Left lobe of liver (tissue), 2 donors: ENCODE results near the gene KCNK4. TPM values are rescaled to one million over a fixed set of nuclear protein-coding genes. Genes with fewer than 3 reads are reported as not detected.

Experiments used
- ATAC-seq: fragments of 200-7000 bp; cut with Tn5 transposase; one replicate; pipeline ENCODE4 v1.9.1; 2020; ENCODE audit warnings: mild to moderate bottlenecking, moderate library complexity
- DNase-seq: peaks from one replicate; pipeline ENCODE4 v3.0.0-alpha.2; 2020; ENCODE audit warnings: low spot score
- total RNA-seq: library from RNA; stranded (reverse); gene quantifications from one replicate; pipeline ENCODE4 v1.2.1, GENCODE V29; 2021
- donor health status: DM: no; HTN: no; CAD: no; lungs with moderate emphysema.
- donor health status: DM: no; HTN: yes; CAD: no.

Gene KCNK4
- total RNA-seq, 1 donor from 2014 or later = not detected

- no peak for DNase-seq
- peak; percentile 8 for ATAC-seq
Observed at GRCh38 chr11:64252003-64252872, 38.9 kb upstream of the KCNK4 start.

GRCh38 chr11:64253043-64253442 lies 38.1 kb upstream of the KCNK4 start:
- no peak for DNase-seq
- ATAC-seq = no peak

DNA sequence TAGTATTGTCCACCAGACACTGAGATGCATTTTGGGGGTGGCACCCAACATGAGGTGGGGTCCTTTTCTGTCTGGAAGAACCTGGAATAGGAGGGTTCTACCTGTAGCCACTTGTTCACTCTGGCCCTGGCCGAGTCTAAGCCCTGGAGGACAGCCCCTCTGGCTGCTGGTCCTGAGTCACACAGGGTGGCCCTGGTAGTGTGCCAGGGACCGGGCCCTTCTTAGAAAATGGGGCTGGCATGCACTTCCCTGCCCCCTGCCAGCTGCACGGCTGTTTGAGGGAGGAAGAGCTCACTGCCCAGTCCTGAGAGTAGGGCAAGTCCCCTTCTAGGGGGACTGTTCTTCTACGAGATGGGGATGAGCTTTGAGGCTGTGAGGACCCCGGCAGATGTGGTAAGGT lies 37.6 kb upstream of the KCNK4 start:
- DNase-seq (no peak), ATAC-seq (no peak)

- ATAC-seq (no peak), DNase-seq (no peak)
Observed at GRCh38 chr11:64254326-64254725, 36.8 kb upstream of the KCNK4 start.

DNA sequence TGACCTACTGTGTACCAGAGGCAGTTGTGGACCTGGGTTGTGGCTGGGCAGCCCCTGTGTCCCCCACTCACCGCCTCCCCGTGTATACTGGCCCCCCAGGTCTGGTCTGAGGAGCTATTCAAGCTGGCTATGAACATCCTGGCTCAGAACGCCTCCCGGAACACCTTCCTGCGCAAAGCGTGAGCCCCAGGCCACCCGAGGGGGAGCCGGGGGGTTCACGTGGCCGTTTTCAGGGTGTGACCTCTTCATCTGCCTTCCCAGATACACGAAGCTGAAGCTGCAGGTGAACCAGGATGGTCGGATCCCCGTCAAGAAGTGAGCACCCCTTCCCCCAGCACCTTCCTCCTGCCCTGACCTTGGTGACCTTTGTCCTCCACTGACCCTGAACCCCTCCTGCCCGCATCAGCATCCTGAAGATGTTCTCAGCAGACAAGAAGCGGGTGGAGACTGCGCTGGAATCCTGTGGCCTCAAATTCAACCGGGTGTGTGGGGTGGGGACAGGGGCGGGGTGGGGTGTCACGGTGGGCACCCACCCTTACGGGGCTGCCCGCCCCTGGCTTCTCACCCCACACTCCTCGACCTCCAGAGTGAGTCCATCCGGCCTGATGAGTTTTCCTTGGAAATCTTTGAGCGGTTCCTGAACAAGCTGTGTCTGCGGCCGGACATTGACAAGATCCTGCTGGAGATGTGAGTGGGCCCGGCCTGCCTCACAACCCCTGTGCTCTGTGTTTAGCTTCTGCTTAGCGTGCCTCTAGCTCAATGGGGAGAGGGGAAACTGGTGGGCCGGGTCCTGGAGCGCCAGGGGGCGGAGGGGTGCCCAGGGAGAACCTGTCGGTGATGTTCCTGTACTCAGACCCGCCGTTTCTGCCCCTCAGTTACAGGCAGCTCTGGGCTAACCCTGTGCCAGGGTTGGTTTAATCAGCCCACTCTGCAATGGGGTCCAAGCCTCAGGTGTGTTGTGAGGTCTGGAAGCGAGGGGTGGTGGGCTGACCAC lies 35.7 kb upstream of the KCNK4 start:
- ATAC-seq (no peak), DNase-seq (no peak)

- DNase-seq (no peak), ATAC-seq (no peak)
Observed at GRCh38 chr11:64256300-64256699, 34.8 kb upstream of the KCNK4 start.

DNA sequence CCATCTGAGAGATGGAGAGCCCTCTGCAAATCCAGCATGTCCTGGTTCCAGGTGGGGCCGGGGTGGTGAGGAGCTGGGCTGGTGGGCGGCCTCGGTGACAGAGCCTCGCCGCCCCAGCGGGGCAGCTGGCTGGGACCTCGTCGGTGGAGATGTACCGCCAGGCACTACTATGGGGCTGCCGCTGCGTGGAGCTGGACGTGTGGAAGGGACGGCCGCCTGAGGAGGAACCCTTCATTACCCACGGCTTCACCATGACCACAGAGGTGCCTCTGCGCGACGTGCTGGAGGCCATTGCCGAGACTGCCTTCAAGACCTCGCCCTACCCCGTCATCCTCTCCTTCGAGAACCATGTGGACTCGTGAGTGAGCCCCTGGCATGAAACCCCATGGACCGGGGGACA lies 32.7 kb upstream of the KCNK4 start:
- DNase-seq = no peak

GRCh38 chr11:64258946-64259532 lies 32.1 kb upstream of the KCNK4 start:
- DNase-seq (no peak), ATAC-seq (no peak)

More for the DNA sequence above, 32.7 kb upstream of the KCNK4 start:
- ATAC-seq = no peak

- ATAC-seq (no peak), DNase-seq (no peak)
Observed at GRCh38 chr11:64259533-64260067, 31.5 kb upstream of the KCNK4 start.

- DNase-seq (no peak), ATAC-seq (no peak)
Observed at GRCh38 chr11:64260147-64260708, 30.9 kb upstream of the KCNK4 start.

DNA sequence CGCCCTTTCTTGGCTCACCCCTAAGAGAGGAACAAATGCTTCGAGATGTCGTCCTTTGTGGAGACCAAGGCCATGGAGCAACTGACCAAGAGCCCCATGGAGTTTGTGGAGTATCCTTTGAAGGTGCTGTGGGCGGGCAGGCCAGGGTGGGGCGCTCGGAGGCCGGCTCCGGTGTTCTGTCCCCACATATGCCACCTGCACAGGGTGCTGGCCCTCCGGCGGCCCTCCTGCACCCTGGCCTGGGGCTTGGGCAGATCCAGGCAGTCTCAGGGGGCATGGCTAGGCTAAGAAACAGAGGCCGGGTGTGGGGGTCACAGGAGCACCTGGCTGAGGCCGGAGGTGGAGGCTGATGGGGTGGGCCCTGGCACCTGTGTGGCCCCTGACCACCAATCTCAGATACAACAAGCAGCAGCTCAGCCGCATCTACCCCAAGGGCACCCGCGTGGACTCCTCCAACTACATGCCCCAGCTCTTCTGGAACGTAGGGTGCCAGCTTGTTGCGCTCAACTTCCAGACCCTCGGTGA lies 29.5 kb upstream of the KCNK4 start:
- ATAC-seq = no peak

GRCh38 chr11:64262271-64263002 lies 28.7 kb upstream of the KCNK4 start:
- DNase-seq = no peak
- ATAC-seq = no peak

More for the DNA sequence above, 29.5 kb upstream of the KCNK4 start:
- no peak for DNase-seq

GRCh38 chr11:64263021-64263946 lies 27.8 kb upstream of the KCNK4 start:
- ATAC-seq (no peak), DNase-seq (no peak)

DNA sequence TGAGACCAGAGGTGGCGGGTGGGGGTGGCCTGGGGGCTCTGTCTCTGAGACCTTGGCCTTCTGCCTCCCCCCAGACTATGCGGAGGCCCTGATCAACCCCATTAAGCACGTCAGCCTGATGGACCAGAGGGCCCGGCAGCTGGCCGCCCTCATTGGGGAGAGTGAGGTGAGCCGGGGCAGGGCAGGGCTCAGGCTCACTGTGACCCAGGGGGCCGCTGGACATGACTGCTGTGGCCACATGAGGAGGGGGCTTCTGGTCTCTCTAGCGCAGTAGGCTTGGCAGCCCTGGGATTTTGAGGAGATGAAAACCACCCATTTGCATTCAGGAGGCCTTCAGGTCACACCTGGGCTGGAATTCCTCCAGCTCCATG lies 27.2 kb upstream of the KCNK4 start:
- no peak for ATAC-seq
- DNase-seq = no peak

DNA sequence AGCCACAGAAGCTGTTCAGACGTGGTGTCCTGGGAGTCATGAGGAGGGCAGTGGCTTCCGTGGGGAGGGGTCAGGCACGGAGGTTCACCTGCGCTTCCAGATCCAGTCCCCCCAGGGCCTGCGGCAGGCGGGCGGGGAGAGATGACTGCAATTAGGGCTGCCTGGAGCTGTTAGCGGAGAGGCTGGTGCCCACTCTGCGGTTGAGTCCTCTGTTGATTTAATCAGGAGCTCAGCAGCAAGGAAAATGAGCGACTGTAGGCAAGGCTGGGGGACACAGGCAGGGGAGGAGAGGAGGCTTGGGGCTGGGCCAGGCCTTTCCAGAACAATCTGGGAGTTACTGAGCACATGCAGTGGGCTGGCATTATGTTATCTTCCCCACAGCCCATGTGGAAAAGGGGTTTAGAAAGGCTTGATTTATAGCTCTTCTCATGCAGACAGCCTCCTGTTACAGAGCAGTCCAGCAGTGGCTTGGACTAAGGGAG lies 26.7 kb upstream of the KCNK4 start:
- ATAC-seq = no peak
- no peak for DNase-seq

DNA sequence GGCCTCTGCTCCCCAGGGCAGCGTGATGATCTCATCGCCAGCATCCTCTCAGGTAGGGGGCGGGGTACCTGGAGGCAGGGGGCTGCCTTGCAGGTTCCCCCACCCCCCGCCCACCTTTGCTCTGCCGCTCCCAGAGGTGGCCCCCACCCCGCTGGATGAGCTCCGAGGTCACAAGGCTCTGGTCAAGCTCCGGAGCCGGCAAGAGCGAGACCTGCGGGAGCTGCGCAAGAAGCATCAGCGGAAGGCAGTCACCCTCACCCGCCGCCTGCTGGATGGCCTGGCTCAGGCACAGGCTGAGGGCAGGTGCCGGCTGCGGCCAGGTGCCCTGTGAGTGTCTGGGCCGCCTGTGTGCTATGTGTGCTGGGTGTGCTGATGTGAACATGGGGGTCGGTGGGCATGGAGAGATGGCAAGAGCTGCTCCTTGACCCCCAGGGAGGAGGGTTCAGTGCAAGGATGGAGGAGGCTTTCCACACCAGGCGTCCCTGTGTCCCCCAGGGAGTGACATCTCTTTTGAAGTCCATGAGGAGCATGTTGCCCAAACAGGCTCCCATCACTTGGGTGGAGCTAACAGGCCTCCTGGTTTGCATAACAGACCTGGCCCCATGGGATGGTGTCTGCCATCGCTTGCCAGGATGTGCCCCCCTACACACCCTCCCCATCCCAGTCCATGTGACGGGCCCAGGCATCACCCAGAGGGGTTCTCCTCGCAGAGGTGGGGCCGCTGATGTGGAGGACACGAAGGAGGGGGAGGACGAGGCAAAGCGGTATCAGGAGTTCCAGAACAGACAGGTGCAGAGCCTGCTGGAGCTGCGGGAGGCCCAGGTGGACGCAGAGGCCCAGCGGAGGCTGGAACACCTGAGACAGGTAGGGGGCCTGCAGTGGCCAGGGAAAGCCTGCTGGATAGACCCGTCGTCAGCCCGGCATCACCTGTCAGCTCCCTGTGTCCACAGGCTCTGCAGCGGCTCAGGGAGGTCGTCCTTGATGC lies 25.6 kb upstream of the KCNK4 start:
- ATAC-seq (no peak), DNase-seq (no peak)

- DNase-seq = no peak
- no peak for ATAC-seq
Observed at GRCh38 chr11:64266339-64266738, 24.8 kb upstream of the KCNK4 start.
